ENCODE measurements around the gene PIP4K2A. TPM values are rescaled to one million over a fixed set of nuclear protein-coding genes. Genes with fewer than 3 reads are reported as not detected.

Gene PIP4K2A
- total and polyA plus RNA-seq, 2 of the 13 experiments (the other 11 are each of a cell fraction or from before 2014, with no cell fraction given): 9.1 to 22.6 TPM

GRCh38 chr10:22679608-22680007 is 34.8 kb downstream of the PIP4K2A start:
- H3K79me2 ChIP-seq (ENCODE audit: insufficient read depth, low read length): peaks cover 40% of the 10 kb centered on the region
- TF ChIP-seq ZNF7 (CRISPR knock-in tag; IDR thresholded peaks at IDR 0.05) (0 out of 2 replicates have a peak, but pooled peaks have one; percentile 23), SIN3A (IDR thresholded peaks at IDR 0.05; ENCODE audit: borderline replicate concordance, low read depth, low read length) (no peak)
- TF ChIP-seq, protein P1, sequence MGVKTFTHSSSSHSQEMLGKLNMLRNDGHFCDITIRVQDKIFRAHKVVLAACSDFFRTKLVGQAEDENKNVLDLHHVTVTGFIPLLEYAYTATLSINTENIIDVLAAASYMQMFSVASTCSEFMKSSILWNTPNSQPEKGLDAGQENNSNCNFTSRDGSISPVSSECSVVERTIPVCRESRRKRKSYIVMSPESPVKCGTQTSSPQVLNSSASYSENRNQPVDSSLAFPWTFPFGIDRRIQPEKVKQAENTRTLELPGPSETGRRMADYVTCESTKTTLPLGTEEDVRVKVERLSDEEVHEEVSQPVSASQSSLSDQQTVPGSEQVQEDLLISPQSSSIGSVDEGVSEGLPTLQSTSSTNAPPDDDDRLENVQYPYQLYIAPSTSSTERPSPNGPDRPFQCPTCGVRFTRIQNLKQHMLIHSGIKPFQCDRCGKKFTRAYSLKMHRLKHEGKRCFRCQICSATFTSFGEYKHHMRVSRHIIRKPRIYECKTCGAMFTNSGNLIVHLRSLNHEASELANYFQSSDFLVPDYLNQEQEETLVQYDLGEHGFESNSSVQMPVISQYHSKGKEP (CRISPR knock-in tag; IDR thresholded peaks at IDR 0.05): no peak
- ATAC-seq (no peak), DNase-seq (ENCODE audit: low spot score) (no peak), FAIRE-seq (no peak)
- no peaks in the 10 kb centered on the region for H3K9me3 ChIP-seq (ENCODE audit: low read length)
- no peaks in the 10 kb centered on the region for H3K36me3 ChIP-seq (replicated peaks in 1 of 2; ENCODE audit: control insufficient read depth in 1 of 2, insufficient read depth in 2 of 2, low read length in 2 of 2)
- H3K27me3 ChIP-seq (ENCODE audit: control insufficient read depth in 1 of 2, insufficient read depth in 2 of 2, low read length in 2 of 2): no peaks in the 10 kb centered on the region
- in situ Hi-C loops (cut with HindIII; ENCODE audit: extremely low pct_ligation_motif_present, low pct_unique_long_range_greater_than_20kb): no loop called here
- H3K9ac ChIP-seq (ENCODE audit: insufficient read depth, low read depth, low read length): no peak overlapping the region
- H4K20me1 ChIP-seq (ENCODE audit: insufficient read depth, low read length): no peaks in the 10 kb centered on the region
- BruUV-seq (replicated peaks): no TSS peak
- CTCF ChIA-PET (ENCODE audit: low intra/inter-chr PET ratio, low total read pairs): no interaction called here
- no peak overlapping the region for H3K4me3 ChIP-seq (replicated peaks in 1 of 3; ENCODE audit: insufficient read depth in 1 of 3, low read depth in 2 of 3, low read length in 3 of 3)
- no peak overlapping the region for H2AFZ ChIP-seq (ENCODE audit: low read length)
- no peak overlapping the region for H3K27ac ChIP-seq (ENCODE audit: extremely low read length, insufficient read depth, low read length)
- H3K4me1 ChIP-seq (ENCODE audit: insufficient read depth, low read length): peaks cover 48% of the 10 kb centered on the region
- H3K4me2 ChIP-seq (ENCODE audit: low read depth, low read length): no peak overlapping the region
- intact Hi-C loops (cut with micrococcal nuclease; ENCODE audit: unreplicated experiment): no loop called here
- POLR2A ChIA-PET: no interaction called here
- 100% methylated on average over 1 of the region's 1 CpG for WGBS (ENCODE audit: low lambda C conversion rate)

DNA sequence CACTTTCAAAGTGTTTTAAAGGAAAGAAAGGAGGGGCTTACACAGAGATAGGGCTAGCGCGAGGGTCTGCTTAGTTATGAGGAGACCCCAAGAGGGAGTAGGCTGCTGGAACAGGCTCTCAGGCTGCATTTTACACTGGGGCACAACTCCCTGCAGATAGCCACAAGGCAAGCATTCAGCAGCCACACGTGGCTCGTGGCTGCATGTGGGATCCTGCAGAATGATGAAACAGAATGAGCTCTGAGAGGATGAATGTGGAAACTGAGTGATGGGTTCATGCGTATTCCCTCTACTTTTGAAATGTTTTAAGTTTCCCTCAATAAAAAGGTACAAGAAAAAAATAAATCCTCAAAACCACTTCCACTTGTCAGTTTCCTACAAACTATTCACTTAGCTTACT is 37.0 kb downstream of the PIP4K2A start:
- BruUV-seq (replicated peaks): no TSS peak
- CTCF ChIA-PET (ENCODE audit: low intra/inter-chr PET ratio, low total read pairs): no interaction called here
- Histone ChIP-seq H3K36me3 (replicated peaks in 1 of 2; ENCODE audit: control insufficient read depth in 1 of 2, insufficient read depth in 2 of 2, low read length in 2 of 2) (no peaks in the 10 kb centered on the region), H3K79me2 (ENCODE audit: insufficient read depth, low read length) (peaks cover 45% of the 10 kb centered on the region), H3K27ac (ENCODE audit: extremely low read length, insufficient read depth, low read length) (no peak overlapping the region), H3K27me3 (ENCODE audit: control insufficient read depth in 1 of 2, insufficient read depth in 2 of 2, low read length in 2 of 2) (no peaks in the 10 kb centered on the region), H3K4me1 (ENCODE audit: insufficient read depth, low read length) (peaks cover 34% of the 10 kb centered on the region), H3K9me3 (ENCODE audit: low read length) (no peaks in the 10 kb centered on the region), H2AFZ (ENCODE audit: low read length) (no peak overlapping the region), H3K4me3 (replicated peaks in 1 of 3; ENCODE audit: insufficient read depth in 1 of 3, low read depth in 2 of 3, low read length in 3 of 3) (no peak overlapping the region), H3K9ac (ENCODE audit: insufficient read depth, low read depth, low read length) (no peak overlapping the region), H4K20me1 (ENCODE audit: insufficient read depth, low read length) (no peaks in the 10 kb centered on the region), H3K4me2 (ENCODE audit: low read depth, low read length) (no peak overlapping the region)
- no peak for TF ChIP-seq ZFAT (CRISPR knock-in tag; conservative IDR thresholded peaks at IDR 0.05)
- no peak for FAIRE-seq
- intact Hi-C loops (cut with micrococcal nuclease; ENCODE audit: unreplicated experiment) (no loop called here), in situ Hi-C loops (cut with HindIII; ENCODE audit: extremely low pct_ligation_motif_present, low pct_unique_long_range_greater_than_20kb) (no loop called here)
- POLR2A ChIA-PET: no interaction called here
- no peak for DNase-seq (ENCODE audit: low spot score)
- WGBS (ENCODE audit: low lambda C conversion rate): 97% methylated on average over 5 of the region's 5 CpGs
- ATAC-seq: no peak
